Panc1 (cell line): Measurements from ENCODE around the gene CDH3. TPM values are rescaled to one million over a fixed set of nuclear protein-coding genes. Genes with fewer than 3 reads are reported as not detected.

ENCODE experiments used
- ATAC-seq: fragments of 200-7000 bp; cut with Tn5 transposase; 2 replicates; pipeline ENCODE4 v1.9.1; 2020; ENCODE audit warnings: mild to moderate bottlenecking, moderate library complexity
- BruUV-seq: library from RNA; stranded (reverse); fragments of 400-500 nt; replicated peaks from 2 replicates; lab custom pipeline; 2021; lab: Mats Ljungman, UMichigan
- CTCF ChIA-PET: fragments of 300-600 bp; sonication (Branson Sonifier 250); formaldehyde crosslinking; loops from one replicate; lab custom pipeline; 2022; ENCODE audit warnings: antibody characterized with exemption; lab: Charles Lee
- POLR2A ChIA-PET: fragments of 300-600 bp; sonication (Branson Sonifier 250); formaldehyde crosslinking; loops from one replicate; lab custom pipeline; 2022; ENCODE audit warnings: antibody characterized with exemption; lab: Charles Lee
- DNase-seq: peaks from one replicate; pipeline ENCODE4 v3.0.0-alpha.2; 2010; ENCODE audit warnings: low read depth, low spot score
- H3K27ac ChIP-seq: 2 replicates; pipeline ENCODE4 v1.5.1; 2011; ENCODE audit warnings: mild to moderate bottlenecking, low read length, inconsistent platforms
- H3K27me3 ChIP-seq: fragments of 200-500 bp; sonication (Bioruptor generic); 2 replicates; pipeline ENCODE4 v1.6.0; 2014; ENCODE audit warnings: low read length, inconsistent platforms; ENCODE audit not compliant: control insufficient read depth, insufficient read depth
- H3K36me3 ChIP-seq: fragments of 200-500 bp; sonication (Bioruptor generic); 2 replicates; pipeline ENCODE4 v1.5.1; 2014; ENCODE audit warnings: inconsistent platforms, mild to moderate bottlenecking, low read length, moderate library complexity; ENCODE audit not compliant: control insufficient read depth, insufficient read depth
- H3K4me1 ChIP-seq: 2 replicates; pipeline ENCODE4 v1.5.1; 2011; ENCODE audit warnings: inconsistent platforms, mild to moderate bottlenecking, low read length, moderate library complexity; ENCODE audit not compliant: control insufficient read depth, insufficient read depth
- H3K4me3 ChIP-seq, 2 experiments: 2 replicates each; pipeline ENCODE4 v1.5.1; 2011 to 2012; ENCODE audit warnings: low read depth in 2 of 2, low read length in 2 of 2, mild to moderate bottlenecking in 2 of 2, inconsistent platforms in 1 of 2, moderate library complexity in 1 of 2
- H3K9me3 ChIP-seq: fragments of 200-500 bp; sonication (Bioruptor generic); 2 replicates; pipeline ENCODE4 v1.5.1; 2014; ENCODE audit warnings: low read depth, mild to moderate bottlenecking, inconsistent platforms, low read length, moderate library complexity; ENCODE audit not compliant: control insufficient read depth, insufficient read depth
- POLR2AphosphoS5 ChIP-seq: IDR thresholded peaks from 2 replicates; pipeline ENCODE4 v1.6.1; 2012; ENCODE audit warnings: mild to moderate bottlenecking, low read depth, low read length, moderate library complexity
- SIN3A ChIP-seq: IDR thresholded peaks from 2 replicates; pipeline ENCODE4 v1.6.1; 2012; ENCODE audit warnings: low read depth, mild to moderate bottlenecking, low read length, moderate library complexity, borderline replicate concordance; ENCODE audit not compliant: insufficient read depth
- TCF7L2 ChIP-seq: IDR thresholded peaks from 2 replicates; pipeline ENCODE4 v1.6.1; 2011; ENCODE audit warnings: mild to moderate bottlenecking, low read depth, low read length, inconsistent platforms
- in situ Hi-C: cut with HindIII; loops from 2 replicates; pipeline ENCODE4 v1.10.0; 2016; ENCODE audit warnings: low sequenced_read_pairs, low pct_unique_long_range_greater_than_20kb
- intact Hi-C: fragments of 100-400 bp; cut with micrococcal nuclease; formaldehyde crosslinking; loops from one replicate; pipeline ENCODE4 v1.10.0; 2022; ENCODE audit not compliant: unreplicated experiment
- total RNA-seq: library from RNA; stranded (reverse); gene quantifications from one replicate; pipeline ENCODE4 v1.2.1, GENCODE V29; 2021; ENCODE audit not compliant: unreplicated experiment
- TF ChIP-seq, protein P1 (sequence below), 2 experiments: IDR thresholded peaks; 2 replicates each; pipeline ENCODE4 v1.6.1; 2011 to 2012; ENCODE audit warnings: low read depth in 2 of 2, control low read depth in 1 of 2, low read length in 1 of 2, mild to moderate bottlenecking in 1 of 2, moderate library complexity in 1 of 2; ENCODE audit not compliant: insufficient read depth in 1 of 2
- TF ChIP-seq, protein P2 (sequence below): fragments of 450-650 bp; IDR thresholded peaks from 2 replicates; pipeline ENCODE4 v1.5.1; 2017; ENCODE audit warnings: mild to moderate bottlenecking

The CDH3 gene
- total RNA-seq, 1 experiment from 2014 or later, result 16.7 TPM

- Histone ChIP-seq H3K27ac (no peak overlapping the region), H3K9me3 (no peaks in the 10 kb centered on the region), H3K4me3 (peak overlapping the region; percentile 32 to 64), H3K36me3 (peaks cover 7% of the 10 kb centered on the region; the same call in 1 of the 2 replicates), H3K27me3 (no peaks in the 10 kb centered on the region; the same call in 1 of the 2 replicates), H3K4me1 (peaks cover 13% of the 10 kb centered on the region)
- in situ Hi-C loops, result no loop called here
- ChIA-PET CTCF (no interaction called here), POLR2A (no interaction called here)
- ATAC-seq (peak; percentile 71), DNase-seq (no peak)
- intact Hi-C loops, result no loop called here
- TF ChIP-seq SIN3A, result no peak
- BruUV-seq, result no TSS peak
Measured at GRCh38 chr16:68645494-68646388, 631 bp downstream of the CDH3 start.

DNA sequence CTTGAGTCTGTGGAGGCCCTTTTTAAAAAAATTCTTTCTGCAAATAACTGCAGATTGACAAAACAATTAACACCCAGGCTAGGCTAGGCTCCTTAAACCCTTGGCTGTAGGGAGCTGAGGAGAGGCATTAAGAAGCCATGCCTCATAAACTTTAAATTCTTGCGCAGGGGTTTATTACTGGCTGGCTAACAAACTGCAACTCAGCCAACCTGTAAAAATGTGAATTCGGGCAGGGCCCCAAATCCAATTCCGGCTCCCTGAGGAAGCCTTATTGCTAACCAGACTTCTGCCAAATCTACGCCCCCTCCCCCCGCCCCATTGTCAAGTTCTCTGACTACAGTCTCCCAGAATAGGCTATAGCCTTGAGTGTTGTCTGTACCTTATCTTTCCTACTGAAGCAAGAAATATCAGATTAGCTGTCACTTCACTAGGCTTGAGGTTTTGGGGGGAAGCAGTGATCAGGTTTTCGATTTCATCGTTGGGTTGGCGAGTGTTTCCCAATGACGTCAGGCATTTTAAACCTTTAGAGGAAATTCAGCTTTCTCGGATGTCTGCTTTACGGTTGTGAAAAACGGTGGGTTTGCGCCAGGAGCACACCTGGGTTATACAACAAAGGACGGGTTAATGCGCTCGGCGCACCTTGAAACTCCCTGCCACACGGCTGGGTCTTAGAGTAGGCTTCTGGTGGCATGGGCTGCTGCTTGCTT, 2.0 kb downstream of the CDH3 start:
- CTCF ChIA-PET, result no interaction called here
- intact Hi-C loops, result no loop called here

More for the DNA sequence above, 2.0 kb downstream of the CDH3 start:
- POLR2A ChIA-PET, result no interaction called here
- TF ChIP-seq, protein P1, sequence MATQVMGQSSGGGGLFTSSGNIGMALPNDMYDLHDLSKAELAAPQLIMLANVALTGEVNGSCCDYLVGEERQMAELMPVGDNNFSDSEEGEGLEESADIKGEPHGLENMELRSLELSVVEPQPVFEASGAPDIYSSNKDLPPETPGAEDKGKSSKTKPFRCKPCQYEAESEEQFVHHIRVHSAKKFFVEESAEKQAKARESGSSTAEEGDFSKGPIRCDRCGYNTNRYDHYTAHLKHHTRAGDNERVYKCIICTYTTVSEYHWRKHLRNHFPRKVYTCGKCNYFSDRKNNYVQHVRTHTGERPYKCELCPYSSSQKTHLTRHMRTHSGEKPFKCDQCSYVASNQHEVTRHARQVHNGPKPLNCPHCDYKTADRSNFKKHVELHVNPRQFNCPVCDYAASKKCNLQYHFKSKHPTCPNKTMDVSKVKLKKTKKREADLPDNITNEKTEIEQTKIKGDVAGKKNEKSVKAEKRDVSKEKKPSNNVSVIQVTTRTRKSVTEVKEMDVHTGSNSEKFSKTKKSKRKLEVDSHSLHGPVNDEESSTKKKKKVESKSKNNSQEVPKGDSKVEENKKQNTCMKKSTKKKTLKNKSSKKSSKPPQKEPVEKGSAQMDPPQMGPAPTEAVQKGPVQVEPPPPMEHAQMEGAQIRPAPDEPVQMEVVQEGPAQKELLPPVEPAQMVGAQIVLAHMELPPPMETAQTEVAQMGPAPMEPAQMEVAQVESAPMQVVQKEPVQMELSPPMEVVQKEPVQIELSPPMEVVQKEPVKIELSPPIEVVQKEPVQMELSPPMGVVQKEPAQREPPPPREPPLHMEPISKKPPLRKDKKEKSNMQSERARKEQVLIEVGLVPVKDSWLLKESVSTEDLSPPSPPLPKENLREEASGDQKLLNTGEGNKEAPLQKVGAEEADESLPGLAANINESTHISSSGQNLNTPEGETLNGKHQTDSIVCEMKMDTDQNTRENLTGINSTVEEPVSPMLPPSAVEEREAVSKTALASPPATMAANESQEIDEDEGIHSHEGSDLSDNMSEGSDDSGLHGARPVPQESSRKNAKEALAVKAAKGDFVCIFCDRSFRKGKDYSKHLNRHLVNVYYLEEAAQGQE (IDR thresholded peaks at IDR 0.05; ENCODE audit: insufficient read depth in 1 of 2, low read depth in 2 of 2, low read length in 1 of 2), result no peak
- no peak for TF ChIP-seq SIN3A
- no peak for TF ChIP-seq TCF7L2
- TF ChIP-seq POLR2AphosphoS5, result no peak
- TF ChIP-seq, protein P2, sequence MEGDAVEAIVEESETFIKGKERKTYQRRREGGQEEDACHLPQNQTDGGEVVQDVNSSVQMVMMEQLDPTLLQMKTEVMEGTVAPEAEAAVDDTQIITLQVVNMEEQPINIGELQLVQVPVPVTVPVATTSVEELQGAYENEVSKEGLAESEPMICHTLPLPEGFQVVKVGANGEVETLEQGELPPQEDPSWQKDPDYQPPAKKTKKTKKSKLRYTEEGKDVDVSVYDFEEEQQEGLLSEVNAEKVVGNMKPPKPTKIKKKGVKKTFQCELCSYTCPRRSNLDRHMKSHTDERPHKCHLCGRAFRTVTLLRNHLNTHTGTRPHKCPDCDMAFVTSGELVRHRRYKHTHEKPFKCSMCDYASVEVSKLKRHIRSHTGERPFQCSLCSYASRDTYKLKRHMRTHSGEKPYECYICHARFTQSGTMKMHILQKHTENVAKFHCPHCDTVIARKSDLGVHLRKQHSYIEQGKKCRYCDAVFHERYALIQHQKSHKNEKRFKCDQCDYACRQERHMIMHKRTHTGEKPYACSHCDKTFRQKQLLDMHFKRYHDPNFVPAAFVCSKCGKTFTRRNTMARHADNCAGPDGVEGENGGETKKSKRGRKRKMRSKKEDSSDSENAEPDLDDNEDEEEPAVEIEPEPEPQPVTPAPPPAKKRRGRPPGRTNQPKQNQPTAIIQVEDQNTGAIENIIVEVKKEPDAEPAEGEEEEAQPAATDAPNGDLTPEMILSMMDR, result no peak
- H3K4me1 ChIP-seq, result peaks cover 8% of the 10 kb centered on the region; the same call in 1 of the 2 replicates
- in situ Hi-C loops, result no loop called here
- BruUV-seq, result no TSS peak
- DNase-seq (no peak), ATAC-seq (no peak)
- H3K9me3 ChIP-seq, result no peaks in the 10 kb centered on the region
- H3K27ac ChIP-seq, result peak overlapping the region; percentile 29; the same call in 1 of the 2 replicates
- H3K36me3 ChIP-seq, result peaks cover 7% of the 10 kb centered on the region; the same call in 1 of the 2 replicates
- H3K27me3 ChIP-seq, result no peaks in the 10 kb centered on the region; the same call in 1 of the 2 replicates
- peak overlapping the region in 1 of 2 experiments; percentile 64; a peak in 2 of 4 replicates for H3K4me3 ChIP-seq
